GM19099 (cell line): ENCODE data around the gene FOXN4.

Source experiments
- POLR2A ChIP-seq: IDR thresholded peaks from 3 replicates; pipeline ENCODE4 v1.6.1; 2011; ENCODE audit warnings: low read depth; ENCODE audit not compliant: insufficient read length; ENCODE audit errors: extremely low read depth

Gene FOXN4

DNA sequence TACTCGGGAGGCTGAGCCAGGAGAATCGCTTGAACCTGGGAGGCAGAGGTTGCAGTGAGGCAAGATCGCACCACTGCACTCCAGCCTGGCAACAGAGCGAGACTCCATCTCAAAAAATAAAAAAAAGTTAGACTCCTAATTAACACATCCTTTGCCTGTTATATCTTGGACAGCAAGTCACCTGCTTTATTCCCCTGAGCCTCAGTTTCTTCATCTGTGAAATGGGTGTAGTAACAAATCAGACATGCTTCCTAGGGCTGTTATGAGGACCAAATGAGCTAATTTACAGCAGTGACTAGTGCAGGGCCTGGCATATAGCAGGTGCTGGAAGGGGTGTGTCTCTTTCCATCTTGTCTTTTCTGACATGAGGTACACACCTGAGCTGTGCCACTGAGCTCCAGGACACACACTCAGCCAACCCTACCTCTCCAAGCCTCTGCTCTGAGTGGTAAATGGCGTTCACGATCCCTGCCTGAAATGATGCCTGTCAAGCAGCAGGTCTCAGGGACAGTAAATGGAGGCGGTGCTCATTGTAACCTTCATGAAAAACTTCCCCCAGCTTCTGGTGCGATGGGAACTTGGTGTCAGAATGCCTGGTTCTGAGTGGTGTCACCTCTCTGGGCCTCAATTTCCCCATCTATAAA is 31.7 kb downstream of the FOXN4 start:
- TF ChIP-seq POLR2A = no peak

DNA sequence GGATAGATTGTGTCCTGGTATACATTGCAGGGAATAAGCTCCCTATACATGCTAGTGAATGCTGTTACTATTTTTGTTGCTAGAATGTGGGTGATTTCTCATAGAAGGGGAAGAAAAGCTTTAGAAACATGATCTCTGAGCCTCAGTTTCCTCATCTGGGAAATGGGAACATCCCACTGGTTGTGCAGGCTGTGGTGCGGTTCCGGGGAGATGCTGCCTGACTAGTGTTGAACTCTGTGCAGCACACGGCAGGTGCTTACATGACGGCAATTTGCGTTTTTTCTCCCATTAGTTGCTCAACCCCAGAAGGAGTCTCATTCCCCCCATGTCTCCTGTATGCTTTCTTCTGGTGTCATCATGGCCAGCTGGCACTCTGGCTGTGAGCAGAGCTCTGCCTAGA is 32.9 kb downstream of the FOXN4 start:
- TF ChIP-seq POLR2A = no peak

DNA sequence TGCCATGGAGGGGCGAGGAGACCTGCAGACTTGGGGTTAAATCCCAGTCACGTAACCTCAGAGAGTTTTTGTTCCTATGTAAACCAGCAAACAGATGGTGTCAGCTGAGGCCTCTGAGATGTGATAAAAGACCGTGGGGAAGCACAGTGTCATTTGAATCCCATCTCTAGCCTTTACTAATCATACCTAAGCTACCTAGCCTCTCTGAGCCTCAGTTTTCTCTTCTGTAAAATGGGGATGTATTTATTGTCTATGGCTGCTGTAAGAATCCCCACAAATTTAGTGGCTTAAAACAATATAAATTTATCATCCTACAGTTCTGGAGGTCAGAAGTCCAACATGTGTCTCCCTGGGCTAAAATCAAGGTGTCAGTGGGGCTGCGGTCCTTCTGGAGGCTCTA is 33.9 kb downstream of the FOXN4 start:
- no peak for TF ChIP-seq POLR2A

DNA sequence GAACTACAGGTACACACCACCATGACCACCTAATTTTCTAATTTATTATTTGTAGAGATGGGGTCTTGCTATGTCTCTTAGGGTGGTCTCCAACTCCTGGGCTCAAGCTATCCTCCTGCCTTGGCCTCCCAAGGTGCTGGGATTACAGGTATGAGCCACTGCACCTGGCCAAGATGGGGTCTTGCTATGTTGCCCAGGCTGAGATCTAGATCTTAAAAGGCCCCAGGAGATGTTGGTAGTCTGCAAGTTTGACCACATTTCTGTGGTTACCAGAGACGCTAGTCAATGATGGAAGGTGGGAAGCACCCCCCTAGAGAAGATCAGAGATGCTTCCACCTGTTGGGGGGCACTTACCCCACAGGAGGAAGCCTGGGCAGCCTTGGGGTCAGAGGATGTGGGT is 34.7 kb downstream of the FOXN4 start:
- TF ChIP-seq POLR2A = no peak

DNA sequence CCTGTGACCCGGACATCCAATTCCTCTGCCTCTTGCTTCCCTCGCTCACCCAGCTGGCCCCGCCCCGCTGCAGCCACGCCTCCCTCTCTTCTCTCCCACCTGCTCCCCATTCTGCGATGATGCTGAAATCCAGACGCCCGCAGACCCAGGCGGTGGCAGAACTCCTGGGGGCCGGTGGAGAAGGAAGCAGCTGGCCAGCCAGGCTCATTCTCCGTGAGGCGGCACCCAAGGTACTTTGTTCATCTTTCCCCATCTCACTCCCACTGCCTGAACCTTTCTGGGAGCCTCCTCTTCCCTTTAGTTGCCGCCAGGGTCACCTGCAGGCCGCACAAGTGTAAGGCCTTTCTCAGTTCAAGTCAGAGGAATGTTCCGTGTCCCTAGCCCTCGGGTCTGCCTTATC is 35.7 kb downstream of the FOXN4 start:
- TF ChIP-seq POLR2A = no peak

DNA sequence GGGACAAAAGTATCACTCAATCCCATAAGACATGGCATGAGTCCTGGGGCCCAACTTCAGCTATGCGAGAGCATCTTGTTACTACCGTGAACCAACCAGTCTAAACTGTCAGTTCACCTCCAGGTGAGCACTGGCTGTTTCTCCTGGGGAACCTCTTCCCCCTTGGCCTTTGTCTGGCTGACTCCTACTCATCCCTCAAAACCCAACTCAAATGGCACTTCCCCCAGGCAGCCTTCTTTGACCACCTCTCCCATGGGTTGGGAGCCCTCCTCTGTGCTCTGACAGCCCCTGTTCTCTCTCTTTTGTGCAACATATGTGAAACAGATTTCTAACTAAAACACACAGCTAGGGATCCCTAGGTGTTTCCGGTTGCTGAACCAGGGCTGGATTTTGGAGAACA is 37.7 kb downstream of the FOXN4 start:
- TF ChIP-seq POLR2A = no peak

DNA sequence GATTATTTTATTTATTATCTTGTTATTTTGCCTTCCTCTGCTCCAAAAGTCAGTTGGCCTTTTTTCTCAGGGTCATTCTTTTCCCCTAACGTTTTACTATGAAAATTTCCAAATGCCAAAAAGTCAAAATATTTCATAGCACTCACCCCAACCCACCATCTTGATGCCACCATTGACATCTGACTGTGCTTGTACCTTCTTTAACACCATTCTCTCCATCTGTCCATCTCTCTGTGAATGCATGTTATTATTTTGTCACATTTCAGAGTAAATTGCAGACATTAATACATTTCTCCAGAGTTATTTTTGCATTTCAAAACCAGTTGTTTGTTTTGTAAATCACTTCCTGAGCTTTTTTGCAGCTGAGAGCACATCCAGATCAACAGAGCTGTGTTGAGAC is 38.6 kb downstream of the FOXN4 start:
- no peak for TF ChIP-seq POLR2A

DNA sequence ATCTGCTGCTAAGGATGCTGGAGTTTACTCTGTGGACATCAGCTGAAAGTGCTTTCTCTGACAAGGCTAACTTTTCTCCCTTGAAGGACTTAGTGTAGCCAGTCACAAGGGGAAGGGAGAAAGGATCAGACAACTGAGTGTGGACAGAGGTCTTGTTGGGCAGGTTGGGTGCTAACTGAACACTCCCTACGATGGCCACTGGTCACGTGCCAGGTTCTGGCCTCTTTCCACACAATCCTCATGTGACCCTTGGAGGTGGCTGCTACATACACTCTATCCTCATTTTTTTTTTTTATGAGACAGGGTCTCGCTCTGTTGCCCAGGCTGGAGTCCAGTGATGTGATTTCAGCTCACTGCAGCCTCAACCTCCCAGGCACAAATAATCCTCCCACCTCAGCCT is 39.7 kb downstream of the FOXN4 start:
- no peak for TF ChIP-seq POLR2A

DNA sequence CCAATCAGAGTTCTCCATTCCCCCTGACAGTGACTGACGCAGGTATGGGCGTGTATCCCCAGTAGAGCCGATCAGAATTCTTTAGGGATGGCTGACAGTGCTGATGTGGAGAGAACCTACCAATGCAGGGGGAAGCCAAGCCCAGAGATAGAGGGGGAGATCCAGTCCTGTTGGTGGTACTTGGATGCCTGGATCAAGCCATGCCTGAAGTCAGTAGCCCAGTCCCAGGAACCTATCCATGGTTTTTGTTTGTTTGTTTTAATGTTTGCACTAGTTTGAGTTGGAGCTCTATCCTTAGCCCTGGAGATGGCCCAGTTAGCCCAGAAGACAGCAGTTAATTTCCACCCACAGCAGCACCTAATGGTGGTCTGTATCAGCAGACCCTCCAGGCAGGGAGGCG is 40.2 kb downstream of the FOXN4 start:
- no peak for TF ChIP-seq POLR2A

DNA sequence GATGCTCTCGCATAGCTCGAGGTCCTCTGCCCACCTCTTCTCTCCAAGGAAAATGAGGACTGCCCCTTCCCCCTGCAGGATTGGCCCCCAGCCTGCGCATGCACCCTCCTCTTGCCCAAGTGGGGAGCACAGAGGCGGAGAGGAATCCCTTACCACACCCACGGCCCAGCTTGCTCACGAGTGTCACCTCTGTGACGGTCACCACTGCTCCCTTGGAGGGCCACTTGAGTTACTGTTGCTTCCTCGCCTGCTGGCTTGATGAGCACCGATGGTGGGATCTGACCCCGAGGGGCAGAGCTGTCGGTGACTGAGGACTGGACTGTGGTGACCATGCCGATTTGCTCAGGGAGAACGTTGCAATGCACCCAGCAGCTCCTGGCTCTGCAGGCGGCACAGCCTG is 41.7 kb downstream of the FOXN4 start:
- TF ChIP-seq POLR2A = no peak

DNA sequence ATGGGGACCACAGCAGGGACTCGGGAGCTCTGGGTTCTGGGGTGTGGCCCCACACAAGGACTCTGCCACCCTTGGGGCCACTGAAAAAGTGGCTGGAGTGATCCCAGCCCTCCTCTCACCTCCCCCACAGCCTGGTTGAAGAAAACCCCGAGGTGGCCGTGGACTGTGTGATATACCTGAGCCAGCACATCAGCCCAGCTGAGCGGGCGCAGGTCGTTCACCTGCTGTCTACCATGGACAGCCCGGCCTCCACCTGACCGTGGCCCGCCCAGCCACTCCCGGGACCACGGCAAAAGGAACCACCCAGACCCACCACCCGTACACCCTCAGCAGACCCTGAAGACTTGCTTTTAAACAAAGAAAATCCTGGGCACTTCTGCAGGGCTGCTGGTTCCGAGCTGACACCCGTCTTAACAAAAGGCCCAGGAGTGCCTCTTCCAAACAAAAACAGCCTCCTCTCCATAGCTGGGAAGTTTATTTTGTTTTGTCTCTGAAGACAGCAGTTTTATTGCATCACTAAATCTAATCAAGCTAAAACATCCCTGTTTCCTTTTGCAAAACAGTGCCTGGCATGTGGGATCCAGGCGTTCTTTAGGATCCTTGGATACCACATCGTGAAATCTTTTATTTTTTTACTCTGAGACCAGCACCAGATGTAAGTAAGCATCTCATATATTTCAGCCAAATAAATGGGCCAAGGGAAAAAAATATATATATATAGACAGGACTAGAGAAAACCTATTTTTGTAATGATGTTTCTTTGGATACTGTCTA is 42.8 kb downstream of the FOXN4 start:
- no peak for TF ChIP-seq POLR2A

DNA sequence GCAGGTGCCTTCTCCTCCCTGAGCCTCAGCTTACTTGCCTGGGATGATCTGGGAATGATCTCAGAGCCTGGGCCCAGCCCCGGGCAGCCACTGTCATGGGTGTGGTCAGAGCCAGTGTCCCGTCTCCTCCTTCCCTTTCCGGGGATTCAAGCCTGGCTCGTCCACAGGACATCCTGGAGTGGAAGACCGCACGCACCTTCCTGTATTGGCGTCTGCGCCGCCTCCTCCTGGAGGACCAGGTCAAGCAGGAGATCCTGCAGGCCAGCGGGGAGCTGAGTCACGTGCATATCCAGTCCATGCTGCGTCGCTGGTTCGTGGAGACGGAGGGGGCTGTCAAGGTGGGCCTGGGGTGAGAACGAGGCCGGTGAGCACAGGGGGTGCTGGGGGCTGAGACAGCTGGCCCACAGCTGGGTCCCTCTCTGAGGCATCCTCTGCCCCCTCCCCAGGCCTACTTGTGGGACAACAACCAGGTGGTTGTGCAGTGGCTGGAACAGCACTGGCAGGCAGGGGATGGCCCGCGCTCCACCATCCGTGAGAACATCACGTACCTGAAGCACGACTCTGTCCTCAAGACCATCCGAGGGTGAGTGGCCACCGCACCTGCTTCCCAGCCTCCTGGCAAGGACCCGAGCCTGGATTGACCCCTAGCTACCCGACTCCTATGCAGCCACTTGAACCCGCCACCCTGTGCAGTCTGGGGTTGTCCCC is 44.0 kb downstream of the FOXN4 start:
- TF ChIP-seq POLR2A = no peak

DNA sequence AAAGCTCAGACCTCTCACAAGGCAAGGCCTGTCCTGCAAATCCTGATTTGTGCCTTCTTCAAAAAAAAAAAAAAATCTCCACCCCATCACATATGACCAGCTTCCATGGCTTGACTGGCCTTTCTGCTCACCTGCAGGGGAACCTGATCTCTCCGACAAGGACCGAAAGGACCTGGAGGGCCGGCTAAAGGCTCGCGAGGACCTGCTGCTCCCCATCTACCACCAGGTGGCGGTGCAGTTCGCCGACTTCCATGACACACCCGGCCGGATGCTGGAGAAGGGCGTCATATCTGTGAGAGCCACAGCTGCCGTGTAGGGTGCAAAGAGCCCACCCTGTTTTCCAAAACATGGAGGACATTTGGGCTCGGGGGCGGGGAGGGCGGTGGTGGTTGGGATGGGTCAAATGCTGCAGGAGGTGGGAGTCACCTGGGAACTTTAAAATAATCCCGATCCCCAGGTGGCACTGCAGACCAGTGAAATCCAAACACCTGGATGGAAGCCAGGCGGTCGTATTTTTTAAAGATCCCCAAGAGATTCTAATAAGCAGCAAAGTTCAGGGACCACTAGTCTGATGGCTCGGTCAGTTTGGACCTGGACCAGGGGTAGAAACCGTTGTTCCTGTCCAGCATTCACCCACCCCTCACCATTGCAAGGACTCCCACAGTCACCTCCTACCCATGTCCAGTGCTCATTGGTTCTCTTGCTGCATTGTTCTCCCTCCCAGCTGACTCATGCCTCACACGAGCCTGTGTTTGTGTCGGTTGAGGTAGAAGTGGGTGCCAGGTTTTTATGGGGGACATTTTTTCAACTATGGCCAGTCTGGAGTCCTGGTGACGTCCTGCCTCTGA is 44.8 kb downstream of the FOXN4 start:
- no peak for TF ChIP-seq POLR2A

DNA sequence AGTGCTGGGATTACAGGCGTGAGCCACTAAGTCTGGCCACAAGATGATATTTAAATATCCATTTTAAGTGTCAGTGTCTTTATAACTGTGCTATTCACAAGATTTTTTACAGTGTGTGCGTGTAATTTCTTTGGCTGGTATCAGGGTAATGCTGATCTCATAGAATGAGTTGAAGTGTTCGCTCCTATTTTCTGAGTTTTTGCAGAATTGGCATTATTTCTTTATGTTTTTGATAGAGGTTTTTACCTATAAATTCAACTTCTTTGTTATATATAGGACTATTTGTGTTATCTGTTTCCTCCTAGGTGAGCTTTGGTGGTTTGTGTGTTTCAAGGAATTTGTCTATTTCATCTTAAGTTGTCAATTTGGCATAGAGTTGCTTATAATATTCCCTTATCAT is 45.6 kb downstream of the FOXN4 start:
- no peak for TF ChIP-seq POLR2A

DNA sequence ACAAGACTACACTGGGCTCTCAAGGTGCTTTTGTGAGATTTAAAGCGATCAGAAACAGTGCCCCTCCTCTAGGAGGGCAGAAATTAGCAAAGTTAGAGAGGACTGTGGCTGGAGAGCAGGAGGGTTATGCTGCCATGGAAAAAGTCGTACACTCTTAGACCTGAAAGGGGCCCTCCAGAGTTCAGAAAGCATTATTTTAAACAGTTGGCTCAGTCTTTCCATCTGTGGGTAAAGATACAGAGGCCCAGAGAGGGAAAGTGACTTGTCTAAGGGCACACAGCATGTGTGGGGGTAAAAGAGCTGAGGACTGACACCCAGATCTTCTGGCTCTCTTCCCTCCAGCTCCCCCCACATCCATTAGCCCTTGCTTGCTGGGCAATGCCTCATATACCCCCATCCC is 47.1 kb downstream of the FOXN4 start:
- no peak for TF ChIP-seq POLR2A
